ENCODE measurements around the gene TLL1.

DNA sequence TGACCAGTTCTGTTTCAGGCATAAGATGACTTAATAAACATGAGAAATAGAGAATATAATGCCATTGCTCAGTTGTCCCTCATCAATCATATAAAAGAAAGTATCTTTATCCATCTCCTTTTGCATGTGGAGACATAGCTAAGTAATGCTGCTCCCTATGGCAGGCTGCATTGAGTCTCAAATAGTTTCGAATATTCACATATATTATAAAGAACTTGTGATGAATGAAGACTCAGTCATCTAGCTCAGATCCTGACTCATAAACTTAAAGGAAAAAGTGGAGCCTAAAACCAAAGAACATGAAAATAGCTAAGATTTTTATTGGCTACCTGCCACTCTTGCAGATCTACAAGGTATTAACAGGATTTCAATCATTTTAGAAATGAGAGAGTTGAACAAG, 11.7 kb upstream of the TLL1 start:
- TF ChIP-seq, protein P1, sequence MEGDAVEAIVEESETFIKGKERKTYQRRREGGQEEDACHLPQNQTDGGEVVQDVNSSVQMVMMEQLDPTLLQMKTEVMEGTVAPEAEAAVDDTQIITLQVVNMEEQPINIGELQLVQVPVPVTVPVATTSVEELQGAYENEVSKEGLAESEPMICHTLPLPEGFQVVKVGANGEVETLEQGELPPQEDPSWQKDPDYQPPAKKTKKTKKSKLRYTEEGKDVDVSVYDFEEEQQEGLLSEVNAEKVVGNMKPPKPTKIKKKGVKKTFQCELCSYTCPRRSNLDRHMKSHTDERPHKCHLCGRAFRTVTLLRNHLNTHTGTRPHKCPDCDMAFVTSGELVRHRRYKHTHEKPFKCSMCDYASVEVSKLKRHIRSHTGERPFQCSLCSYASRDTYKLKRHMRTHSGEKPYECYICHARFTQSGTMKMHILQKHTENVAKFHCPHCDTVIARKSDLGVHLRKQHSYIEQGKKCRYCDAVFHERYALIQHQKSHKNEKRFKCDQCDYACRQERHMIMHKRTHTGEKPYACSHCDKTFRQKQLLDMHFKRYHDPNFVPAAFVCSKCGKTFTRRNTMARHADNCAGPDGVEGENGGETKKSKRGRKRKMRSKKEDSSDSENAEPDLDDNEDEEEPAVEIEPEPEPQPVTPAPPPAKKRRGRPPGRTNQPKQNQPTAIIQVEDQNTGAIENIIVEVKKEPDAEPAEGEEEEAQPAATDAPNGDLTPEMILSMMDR (IDR thresholded peaks at IDR 0.05), result no peak
- TF ChIP-seq POLR2A (IDR thresholded peaks at IDR 0.05; ENCODE audit: low read depth) (no peak), POLR2AphosphoS5 (IDR thresholded peaks at IDR 0.05) (no peak), EP300 (IDR thresholded peaks at IDR 0.05) (no peak)

Data from esophagus muscularis mucosa (tissue), 4 donors.